Neutrophil (primary cell): ENCODE results near the gene VDAC1.

Experiments used
- H3K27ac ChIP-seq: fragments of 200-600 bp; sonication (generic); 2 replicates; pipeline ENCODE4 v1.5.1; 2016; ENCODE audit warnings: mild to moderate bottlenecking, moderate library complexity
- H3K27me3 ChIP-seq: fragments of 200-600 bp; sonication (generic); 2 replicates; pipeline ENCODE4 v1.6.0; 2016; ENCODE audit warnings: mild to moderate bottlenecking
- H3K36me3 ChIP-seq: fragments of 200-600 bp; sonication (generic); 2 replicates; pipeline ENCODE4 v1.5.1; 2017
- H3K4me1 ChIP-seq, 2 experiments: fragments of 200-600 bp in 1 of 2; sonication (generic) in 1 of 2; 1 replicate in 1 of 2; 2 replicates in 1 of 2; pipeline versions ENCODE4 v1.5.1 to v1.6.1; 2013 to 2016; ENCODE audit warnings: low read depth in 1 of 2, low read length in 1 of 2, mild to moderate bottlenecking in 1 of 2, moderate library complexity in 1 of 2; ENCODE audit not compliant: control insufficient read depth in 1 of 2, insufficient read depth in 1 of 2
- H3K4me3 ChIP-seq, 2 experiments: fragments of 200-600 bp in 1 of 2; sonication (generic) in 1 of 2; 1 replicate in 1 of 2; 2 replicates in 1 of 2; pipeline ENCODE4 v1.5.1; 2013 to 2016; ENCODE audit warnings: low read depth in 1 of 2, low read length in 1 of 2, mild to moderate bottlenecking in 1 of 2, moderate library complexity in 1 of 2
- H3K9me3 ChIP-seq: fragments of 200-600 bp; sonication (generic); 2 replicates; pipeline ENCODE4 v1.5.1; 2016
- TF ChIP-seq, protein P1 (sequence below): fragments of 200-600 bp; sonication (generic); IDR thresholded peaks from 2 replicates; pipeline ENCODE4 v1.5.1; 2016; ENCODE audit warnings: antibody characterized with exemption

The VDAC1 gene

DNA sequence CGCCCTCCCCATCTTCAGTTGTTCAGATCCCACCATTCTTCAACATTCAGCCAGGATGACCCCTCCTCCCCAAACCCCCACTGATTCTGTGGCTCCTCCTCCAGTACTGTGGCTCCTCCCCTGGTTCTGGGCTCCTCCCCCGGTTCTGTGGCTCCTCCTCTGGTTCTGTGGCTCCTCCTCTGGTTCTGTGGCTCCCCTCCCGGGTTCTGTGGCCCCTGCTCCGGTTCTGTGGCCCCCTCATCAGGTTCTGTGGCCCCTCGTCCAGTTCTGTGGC, 69.2 kb downstream of the VDAC1 start:
- Histone ChIP-seq H3K9me3 (no peaks in the 10 kb centered on the region), H3K27ac (no peak overlapping the region), H3K27me3 (peaks cover under 1% of the 10 kb centered on the region), H3K36me3 (no peaks in the 10 kb centered on the region), H3K4me3 (no peak overlapping the region), H3K4me1 (no peaks in the 10 kb centered on the region)
- TF ChIP-seq, protein P1, sequence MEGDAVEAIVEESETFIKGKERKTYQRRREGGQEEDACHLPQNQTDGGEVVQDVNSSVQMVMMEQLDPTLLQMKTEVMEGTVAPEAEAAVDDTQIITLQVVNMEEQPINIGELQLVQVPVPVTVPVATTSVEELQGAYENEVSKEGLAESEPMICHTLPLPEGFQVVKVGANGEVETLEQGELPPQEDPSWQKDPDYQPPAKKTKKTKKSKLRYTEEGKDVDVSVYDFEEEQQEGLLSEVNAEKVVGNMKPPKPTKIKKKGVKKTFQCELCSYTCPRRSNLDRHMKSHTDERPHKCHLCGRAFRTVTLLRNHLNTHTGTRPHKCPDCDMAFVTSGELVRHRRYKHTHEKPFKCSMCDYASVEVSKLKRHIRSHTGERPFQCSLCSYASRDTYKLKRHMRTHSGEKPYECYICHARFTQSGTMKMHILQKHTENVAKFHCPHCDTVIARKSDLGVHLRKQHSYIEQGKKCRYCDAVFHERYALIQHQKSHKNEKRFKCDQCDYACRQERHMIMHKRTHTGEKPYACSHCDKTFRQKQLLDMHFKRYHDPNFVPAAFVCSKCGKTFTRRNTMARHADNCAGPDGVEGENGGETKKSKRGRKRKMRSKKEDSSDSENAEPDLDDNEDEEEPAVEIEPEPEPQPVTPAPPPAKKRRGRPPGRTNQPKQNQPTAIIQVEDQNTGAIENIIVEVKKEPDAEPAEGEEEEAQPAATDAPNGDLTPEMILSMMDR: no peak

- Histone ChIP-seq H3K4me3 (no peak overlapping the region), H3K27me3 (peaks cover 5% of the 10 kb centered on the region), H3K27ac (no peak overlapping the region), H3K4me1 (no peaks in the 10 kb centered on the region), H3K36me3 (no peaks in the 10 kb centered on the region), H3K9me3 (no peaks in the 10 kb centered on the region)
- TF ChIP-seq, protein P1: no peak
Measured at GRCh38 chr5:133934822-133935666, 69.7 kb downstream of the VDAC1 start.

GRCh38 chr5:133934311-133934710, 70.5 kb downstream of the VDAC1 start:
- H3K9me3 ChIP-seq: no peaks in the 10 kb centered on the region
- no peaks in the 10 kb centered on the region for H3K36me3 ChIP-seq
- no peak overlapping the region for H3K4me3 ChIP-seq
- TF ChIP-seq, protein P1: no peak
- no peaks in the 10 kb centered on the region for H3K4me1 ChIP-seq
- no peak overlapping the region for H3K27ac ChIP-seq
- peaks cover 11% of the 10 kb centered on the region for H3K27me3 ChIP-seq

GRCh38 chr5:133933670-133934295, 71.0 kb downstream of the VDAC1 start:
- H3K4me3 ChIP-seq: no peak overlapping the region
- H3K36me3 ChIP-seq: no peaks in the 10 kb centered on the region
- no peaks in the 10 kb centered on the region for H3K9me3 ChIP-seq
- TF ChIP-seq, protein P1: no peak
- no peak overlapping the region for H3K27ac ChIP-seq
- no peaks in the 10 kb centered on the region for H3K4me1 ChIP-seq
- peaks cover 15% of the 10 kb centered on the region for H3K27me3 ChIP-seq

DNA sequence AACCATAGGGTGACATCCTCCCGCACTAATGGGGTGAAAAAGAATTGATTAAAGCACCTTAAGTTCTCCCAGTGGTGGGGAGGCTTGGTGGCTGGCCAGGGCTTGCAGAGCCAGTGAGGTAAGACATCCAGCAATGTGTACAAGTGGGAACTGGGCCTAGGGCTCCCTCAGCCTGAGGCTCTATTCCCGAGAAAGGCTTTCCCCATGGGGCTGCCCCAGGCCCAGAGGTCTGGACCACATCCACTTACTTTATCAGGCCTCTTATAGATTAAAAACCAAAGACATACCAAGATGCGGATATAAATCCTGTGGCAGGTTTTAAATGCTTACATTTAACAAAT, 71.6 kb downstream of the VDAC1 start:
- peaks cover 17% of the 10 kb centered on the region for H3K27me3 ChIP-seq
- no peaks in the 10 kb centered on the region for H3K4me1 ChIP-seq
- no peaks in the 10 kb centered on the region for H3K36me3 ChIP-seq
- H3K4me3 ChIP-seq: no peak overlapping the region
- H3K9me3 ChIP-seq: no peaks in the 10 kb centered on the region
- TF ChIP-seq, protein P1: no peak
- no peak overlapping the region for H3K27ac ChIP-seq
